HepG2 (cell line): ENCODE data around the gene HBS1L. TPM values are rescaled to one million over a fixed set of nuclear protein-coding genes. Genes with fewer than 3 reads are reported as not detected.

Experiments
- ARHGAP35 ChIP-seq: sonication (generic); formaldehyde crosslinking; IDR thresholded peaks from 2 replicates; pipeline ENCODE4 v1.9.0; 2022; ENCODE audit warnings: mild to moderate bottlenecking, inconsistent platforms, moderate library complexity, missing genetic modification reagents, borderline replicate concordance
- BCLAF1 ChIP-seq: fragments of 450-650 bp; IDR thresholded peaks from 2 replicates; pipeline ENCODE4 v1.6.1; 2017; ENCODE audit warnings: mild to moderate bottlenecking
- BHLHE40 ChIP-seq: IDR thresholded peaks from 2 replicates; pipeline ENCODE4 v1.6.1; 2011; ENCODE audit warnings: low read length, improper control_type of control experiment
- BRF2 ChIP-seq: sonication (generic); formaldehyde crosslinking; IDR thresholded peaks from 2 replicates; pipeline ENCODE4 v1.8.1; 2022; ENCODE audit warnings: mild to moderate bottlenecking, missing genetic modification reagents
- EED ChIP-seq: sonication (generic); formaldehyde crosslinking; IDR thresholded peaks from 2 replicates; pipeline ENCODE4 v1.5.0; 2020; ENCODE audit warnings: mild to moderate bottlenecking, missing genetic modification reagents
- ESRRA ChIP-seq: sonication (generic); formaldehyde crosslinking; IDR thresholded peaks from 2 replicates; pipeline ENCODE4 v1.5.1; 2020; ENCODE audit warnings: mild to moderate bottlenecking, low read depth, missing genetic modification reagents
- ETV5 ChIP-seq: IDR thresholded peaks from 2 replicates; pipeline ENCODE4 v1.6.1; 2018; ENCODE audit warnings: missing biosample characterization, missing genetic modification reagents, inconsistent platforms, borderline replicate concordance
- FOXA1 ChIP-seq, 2 experiments: fragments of 450-650 bp in 1 of 2; sonication (generic) in 1 of 2; formaldehyde crosslinking in 1 of 2; IDR thresholded peaks; 2 replicates each; pipeline versions ENCODE4 v1.4.0 to v1.6.1; 2016 to 2020; ENCODE audit warnings: missing genetic modification reagents in 1 of 2
- HNF4A ChIP-seq: sonication (generic); formaldehyde crosslinking; IDR thresholded peaks from 2 replicates; pipeline ENCODE4 v1.4.0; 2020; ENCODE audit warnings: missing genetic modification reagents
- HNRNPUL1 ChIP-seq: fragments of 200-400 bp; formaldehyde crosslinking; IDR thresholded peaks from 2 replicates; pipeline ENCODE4 v1.6.1; 2017; ENCODE audit warnings: low read depth, mild to moderate bottlenecking, low read length, moderate library complexity
- KDM3A ChIP-seq: IDR thresholded peaks from 2 replicates; pipeline ENCODE4 v1.6.1; 2018; ENCODE audit warnings: low read depth, missing compliant biosample characterization
- ZNF512 ChIP-seq: sonication (generic); formaldehyde crosslinking; IDR thresholded peaks from 2 replicates; pipeline ENCODE4 v1.4.0; 2020; ENCODE audit warnings: mild to moderate bottlenecking, missing genetic modification reagents
- ZNF646 ChIP-seq: sonication (generic); formaldehyde crosslinking; IDR thresholded peaks from 2 replicates; pipeline ENCODE4 v1.9.0; 2021; ENCODE audit warnings: mild to moderate bottlenecking, missing genetic modification reagents
- polyA plus RNA-seq, 8 experiments: library from polyadenylated mRNA; depleted of rRNA in 3 of 8; stranded (reverse) in 7 of 8; unstranded in 1 of 8; fragments of >200 nt; fragmentation: Illumina TruSeq in 4 of 8; extraction: Trizol in 4 of 8; gene quantifications; 2 replicates each; pipeline versions ENCODE4 v1.2.1 to v1.2.3, GENCODE V29; 2011 to 2016; ENCODE audit warnings: low read depth in 4 of 8, missing spikeins in 1 of 8, mixed read lengths in 1 of 8; ENCODE audit not compliant: insufficient read depth in 1 of 8
- total RNA-seq, 5 experiments: library from RNA; depleted of rRNA; stranded (reverse); fragments of >200 nt; fragmentation: Illumina TruSeq; extraction: Trizol; gene quantifications; 2 replicates each; pipeline ENCODE4 v1.2.3, GENCODE V29; 2016; ENCODE audit warnings: low read depth in 1 of 5

HBS1L gene
- total and polyA plus RNA-seq, 2 of the 13 experiments (the other 11 are each of a cell fraction or from before 2014, with no cell fraction given), result 44.1 to 138 TPM

- TF ChIP-seq HNRNPUL1 (peak; percentile 62; the same call in 1 of the 2 replicates), BRF2 (CRISPR knock-in tag) (no peak; the same call in 1 of the 2 replicates), BCLAF1 (no peak), ETV5 (CRISPR knock-in tag) (no peak), ZNF512 (CRISPR knock-in tag) (no peak), ARHGAP35 (CRISPR knock-in tag) (peak; percentile 60; the same call in 1 of the 2 replicates), EED (CRISPR knock-in tag) (peak; percentile 63; the same call in 1 of the 2 replicates), ESRRA (CRISPR knock-in tag) (peak; percentile 73; the same call in 1 of the 2 replicates), ZNF646 (CRISPR knock-in tag) (peak; percentile 27; the same call in 1 of the 2 replicates), FOXA1 (IDR thresholded peaks at IDR 0.05) (no peak), FOXA1 (CRISPR knock-in tag; IDR thresholded peaks at IDR 0.05) (peak; percentile 40; the same call in 1 of the 2 replicates), KDM3A (peak; percentile 83; the same call in 1 of the 2 replicates), BHLHE40 (peak; percentile 31; the same call in 1 of the 2 replicates), HNF4A (CRISPR knock-in tag) (peak; percentile 69)
Observed at GRCh38 chr6:135054569-135055498, at the start of gene HBS1L (continued).
